Effector CD4-positive, alpha-beta T cell (primary cell): ENCODE data around the gene LRRC10B.

Source experiments
- DNase-seq: peaks from one replicate; pipeline ENCODE4 v3.0.0-alpha.2; 2020

The LRRC10B gene

GRCh38 chr11:61487342-61488025 is 21.1 kb upstream of the LRRC10B start:
- no peak for DNase-seq

- DNase-seq, result no peak
Measured at GRCh38 chr11:61488651-61489291, 19.8 kb upstream of the LRRC10B start.

- DNase-seq, result no peak
Measured at GRCh38 chr11:61489833-61490721, 18.5 kb upstream of the LRRC10B start.

- no peak for DNase-seq
Measured at GRCh38 chr11:61491736-61492395, 16.7 kb upstream of the LRRC10B start.

- DNase-seq, result no peak
Measured at GRCh38 chr11:61494381-61494961, 14.1 kb upstream of the LRRC10B start.

GRCh38 chr11:61495801-61496601 is 12.5 kb upstream of the LRRC10B start:
- DNase-seq, result no peak

GRCh38 chr11:61496602-61497400 is 11.7 kb upstream of the LRRC10B start:
- DNase-seq, result no peak

- no peak for DNase-seq
Measured at GRCh38 chr11:61497473-61497872, 11.1 kb upstream of the LRRC10B start.

GRCh38 chr11:61497876-61498275 is 10.7 kb upstream of the LRRC10B start:
- DNase-seq, result no peak

GRCh38 chr11:61498767-61499341 is 9.7 kb upstream of the LRRC10B start:
- DNase-seq, result no peak

- DNase-seq, result no peak
Measured at GRCh38 chr11:61499816-61500491, 8.6 kb upstream of the LRRC10B start.

- no peak for DNase-seq
Measured at GRCh38 chr11:61502522-61502921, 6.0 kb upstream of the LRRC10B start.

- no peak for DNase-seq
Measured at GRCh38 chr11:61503135-61503770, 5.3 kb upstream of the LRRC10B start.

- DNase-seq, result no peak
Measured at GRCh38 chr11:61505106-61505505, 3.4 kb upstream of the LRRC10B start.

GRCh38 chr11:61505640-61506155 is 2.9 kb upstream of the LRRC10B start:
- no peak for DNase-seq

GRCh38 chr11:61507012-61507768 is 1.4 kb upstream of the LRRC10B start:
- DNase-seq, result no peak

- no peak for DNase-seq
Measured at GRCh38 chr11:61509043-61510029, 787 bp downstream of the LRRC10B start.
